Fibroblast of villous mesenchyme (primary cell): ENCODE results near the gene CNNM2. TPM values are rescaled to one million over a fixed set of nuclear protein-coding genes. Genes with fewer than 3 reads are reported as not detected.

Experiments
- DNase-seq: peaks from one replicate; pipeline ENCODE4 v3.0.0-alpha.2; 2010; ENCODE audit warnings: low read depth
- H3K4me3 ChIP-seq: 2 replicates; pipeline ENCODE4 v1.5.1; 2011; ENCODE audit warnings: low read depth, mild to moderate bottlenecking, low read length
- total RNA-seq: library from RNA; depleted of rRNA; stranded (reverse); fragments of >200 nt; gene quantifications from 2 replicates; pipeline ENCODE4 v1.2.3, GENCODE V29; 2012
- TF ChIP-seq, protein P1 (sequence below): IDR thresholded peaks from 2 replicates; pipeline ENCODE4 v1.5.1; 2012; ENCODE audit warnings: low read depth, mild to moderate bottlenecking, low read length; ENCODE audit not compliant: insufficient read depth

The CNNM2 gene
- total RNA-seq, 1 donor = 4.7 TPM

DNA sequence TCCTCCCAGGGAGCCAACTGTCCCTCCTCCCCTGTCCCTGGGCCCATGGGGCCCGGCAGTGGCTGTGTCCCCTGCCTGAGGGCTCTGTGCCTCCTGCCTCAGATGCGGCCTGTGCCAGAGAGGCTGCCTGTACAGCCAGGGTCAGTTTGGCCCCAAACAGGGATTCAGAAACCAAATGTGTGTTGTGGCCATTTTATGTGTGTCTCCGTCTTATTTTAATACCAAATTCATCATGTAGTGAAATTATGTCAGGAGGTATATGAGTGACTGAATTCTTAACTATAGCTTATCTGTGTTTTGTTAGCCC lies 160.2 kb downstream of the CNNM2 start:
- H3K4me3 ChIP-seq = no peak overlapping the region
- TF ChIP-seq, protein P1, sequence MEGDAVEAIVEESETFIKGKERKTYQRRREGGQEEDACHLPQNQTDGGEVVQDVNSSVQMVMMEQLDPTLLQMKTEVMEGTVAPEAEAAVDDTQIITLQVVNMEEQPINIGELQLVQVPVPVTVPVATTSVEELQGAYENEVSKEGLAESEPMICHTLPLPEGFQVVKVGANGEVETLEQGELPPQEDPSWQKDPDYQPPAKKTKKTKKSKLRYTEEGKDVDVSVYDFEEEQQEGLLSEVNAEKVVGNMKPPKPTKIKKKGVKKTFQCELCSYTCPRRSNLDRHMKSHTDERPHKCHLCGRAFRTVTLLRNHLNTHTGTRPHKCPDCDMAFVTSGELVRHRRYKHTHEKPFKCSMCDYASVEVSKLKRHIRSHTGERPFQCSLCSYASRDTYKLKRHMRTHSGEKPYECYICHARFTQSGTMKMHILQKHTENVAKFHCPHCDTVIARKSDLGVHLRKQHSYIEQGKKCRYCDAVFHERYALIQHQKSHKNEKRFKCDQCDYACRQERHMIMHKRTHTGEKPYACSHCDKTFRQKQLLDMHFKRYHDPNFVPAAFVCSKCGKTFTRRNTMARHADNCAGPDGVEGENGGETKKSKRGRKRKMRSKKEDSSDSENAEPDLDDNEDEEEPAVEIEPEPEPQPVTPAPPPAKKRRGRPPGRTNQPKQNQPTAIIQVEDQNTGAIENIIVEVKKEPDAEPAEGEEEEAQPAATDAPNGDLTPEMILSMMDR = no peak
- DNase-seq = no peak

DNA sequence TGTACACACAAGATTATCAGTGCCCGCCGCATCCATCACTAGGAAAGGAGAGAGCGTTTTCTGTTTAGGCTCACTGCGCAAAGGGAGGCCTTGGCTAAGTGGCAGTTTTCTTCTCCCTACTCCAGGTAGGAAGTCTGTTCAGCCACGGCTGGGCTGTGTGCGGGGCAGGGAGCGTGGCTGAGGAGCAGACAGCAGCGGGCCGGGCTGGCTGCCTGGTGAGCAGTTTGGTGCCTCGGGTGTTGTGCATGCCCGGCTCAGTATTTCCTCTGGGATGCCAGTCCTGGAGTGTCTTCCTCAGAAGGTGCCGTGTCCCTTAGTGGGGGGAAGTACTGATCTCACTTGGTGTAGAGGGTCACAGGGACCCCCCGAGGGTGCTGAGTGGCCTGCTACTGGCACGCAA lies 160.6 kb downstream of the CNNM2 start:
- H3K4me3 ChIP-seq = no peak overlapping the region
- no peak for DNase-seq
- TF ChIP-seq, protein P1 = no peak

DNA sequence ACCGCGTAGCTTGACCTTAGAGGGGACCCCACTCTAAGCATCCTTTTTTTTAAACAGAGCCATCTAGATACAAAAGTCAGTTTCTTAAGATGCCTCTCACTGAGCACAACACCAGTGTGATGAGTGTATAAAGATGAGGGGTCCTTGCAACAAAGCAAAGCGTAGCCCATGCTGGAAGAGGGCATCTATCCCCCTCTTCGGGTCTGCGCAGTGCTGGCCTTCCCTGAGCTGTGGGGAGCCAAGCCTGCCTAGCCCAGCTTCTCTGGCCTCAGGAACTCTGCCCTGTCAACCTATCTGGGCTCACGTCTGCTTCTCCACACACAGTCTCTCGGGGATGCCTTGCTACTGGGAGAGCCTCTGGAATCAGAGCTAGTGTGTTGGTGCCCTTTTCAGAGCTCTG lies 161.0 kb downstream of the CNNM2 start:
- no peak overlapping the region for H3K4me3 ChIP-seq
- TF ChIP-seq, protein P1 = no peak
- DNase-seq = no peak

DNA sequence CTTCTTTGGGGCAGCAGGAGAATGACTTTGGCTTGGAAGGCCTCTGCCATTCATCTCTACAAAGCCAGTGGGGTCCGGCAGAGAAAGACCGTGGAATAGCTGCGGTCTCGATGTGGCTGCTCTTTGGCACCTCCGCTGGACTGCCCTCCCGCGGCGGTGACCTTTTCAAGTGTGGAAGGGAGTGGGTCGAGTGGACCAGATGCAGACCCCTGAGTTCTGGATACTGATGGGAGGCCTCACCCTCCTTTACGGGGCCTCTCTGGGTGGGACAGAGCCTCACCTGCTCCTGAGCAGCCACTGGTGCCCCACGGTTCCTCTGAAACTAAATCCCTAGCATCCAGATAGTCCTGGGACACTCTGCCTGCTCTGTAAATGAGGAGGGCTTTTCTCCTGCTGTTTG lies 161.9 kb downstream of the CNNM2 start:
- no peak for DNase-seq
- TF ChIP-seq, protein P1 = no peak
- no peak overlapping the region for H3K4me3 ChIP-seq

DNA sequence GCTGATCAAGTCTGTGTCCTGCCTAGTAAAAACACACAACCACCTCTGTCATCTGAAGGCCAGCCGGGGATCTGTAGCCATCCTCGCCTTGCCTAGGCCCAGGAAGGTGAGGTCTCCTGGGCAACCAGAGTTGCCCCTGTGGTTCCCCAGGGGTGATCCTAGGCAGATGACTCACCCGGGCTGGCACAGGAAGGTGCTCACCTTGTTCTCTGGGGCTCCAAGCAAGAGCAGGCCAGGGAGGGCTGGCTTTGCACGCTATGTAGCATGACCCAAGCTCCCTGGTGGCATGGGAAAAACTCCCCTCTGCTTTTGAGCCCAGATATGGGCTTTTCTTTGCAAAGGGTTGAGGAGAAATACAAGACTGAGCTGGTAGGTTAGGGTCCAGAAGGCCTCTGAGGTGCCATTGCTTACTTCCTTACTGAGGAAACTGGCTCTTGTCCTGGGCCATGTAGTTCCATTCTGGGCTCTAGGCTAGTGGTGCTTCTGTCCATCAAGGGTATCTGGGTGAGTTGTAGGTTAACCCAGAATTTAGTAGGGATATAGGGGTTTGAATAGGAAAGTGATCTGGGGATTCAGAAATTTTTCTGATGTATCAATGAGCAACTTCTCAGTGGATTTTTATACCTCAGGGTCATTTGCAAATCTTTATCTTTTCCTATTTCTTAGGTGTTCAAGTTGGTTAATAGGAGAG lies 162.9 kb downstream of the CNNM2 start:
- no peak for DNase-seq
- H3K4me3 ChIP-seq = no peak overlapping the region
- TF ChIP-seq, protein P1 = no peak

GRCh38 chr10:103082683-103083082 lies 164.6 kb downstream of the CNNM2 start:
- no peak overlapping the region for H3K4me3 ChIP-seq
- TF ChIP-seq, protein P1 = no peak
- no peak for DNase-seq
